Panc1 (cell line): ENCODE measurements around the gene ITGB1.
"Not testable (repeated sequence)": the region's sequence is repeated elsewhere in the genome, so short reads cannot be mapped to it uniquely, and the experiment has no call there.

Experiments
- POLR2AphosphoS5 ChIP-seq: IDR thresholded peaks from 2 replicates; pipeline ENCODE4 v1.6.1; 2012; ENCODE audit warnings: mild to moderate bottlenecking, low read depth, low read length, moderate library complexity
- TCF7L2 ChIP-seq: IDR thresholded peaks from 2 replicates; pipeline ENCODE4 v1.6.1; 2011; ENCODE audit warnings: mild to moderate bottlenecking, low read depth, low read length, inconsistent platforms
- TF ChIP-seq, protein P1 (sequence below): fragments of 450-650 bp; IDR thresholded peaks from 2 replicates; pipeline ENCODE4 v1.5.1; 2017; ENCODE audit warnings: mild to moderate bottlenecking

DNA sequence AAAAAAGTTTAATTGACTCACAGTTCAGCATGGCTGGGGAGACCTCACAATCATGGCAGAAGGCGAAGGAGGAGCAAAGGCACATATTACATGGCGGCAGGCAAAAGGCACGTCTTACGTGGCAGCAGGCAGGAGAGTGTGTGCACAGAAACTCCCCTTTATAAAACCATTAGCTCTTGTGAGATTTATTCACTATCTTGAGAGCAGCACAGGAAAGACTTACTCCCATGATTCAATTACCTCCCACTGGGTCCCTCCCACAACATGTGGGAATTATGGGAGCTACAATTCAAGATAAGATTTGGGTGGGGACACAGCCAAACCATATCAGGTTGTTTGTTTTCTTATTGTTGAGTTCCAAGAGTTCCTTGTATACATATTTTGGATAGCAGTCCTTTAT is 34.3 kb upstream of the ITGB1 start:
- TF ChIP-seq, protein P1, sequence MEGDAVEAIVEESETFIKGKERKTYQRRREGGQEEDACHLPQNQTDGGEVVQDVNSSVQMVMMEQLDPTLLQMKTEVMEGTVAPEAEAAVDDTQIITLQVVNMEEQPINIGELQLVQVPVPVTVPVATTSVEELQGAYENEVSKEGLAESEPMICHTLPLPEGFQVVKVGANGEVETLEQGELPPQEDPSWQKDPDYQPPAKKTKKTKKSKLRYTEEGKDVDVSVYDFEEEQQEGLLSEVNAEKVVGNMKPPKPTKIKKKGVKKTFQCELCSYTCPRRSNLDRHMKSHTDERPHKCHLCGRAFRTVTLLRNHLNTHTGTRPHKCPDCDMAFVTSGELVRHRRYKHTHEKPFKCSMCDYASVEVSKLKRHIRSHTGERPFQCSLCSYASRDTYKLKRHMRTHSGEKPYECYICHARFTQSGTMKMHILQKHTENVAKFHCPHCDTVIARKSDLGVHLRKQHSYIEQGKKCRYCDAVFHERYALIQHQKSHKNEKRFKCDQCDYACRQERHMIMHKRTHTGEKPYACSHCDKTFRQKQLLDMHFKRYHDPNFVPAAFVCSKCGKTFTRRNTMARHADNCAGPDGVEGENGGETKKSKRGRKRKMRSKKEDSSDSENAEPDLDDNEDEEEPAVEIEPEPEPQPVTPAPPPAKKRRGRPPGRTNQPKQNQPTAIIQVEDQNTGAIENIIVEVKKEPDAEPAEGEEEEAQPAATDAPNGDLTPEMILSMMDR: not testable (repeated sequence)
- not testable (repeated sequence) for TF ChIP-seq POLR2AphosphoS5, TCF7L2
